ENCODE data around the gene RBM3.

RBM3 gene

GRCh38 chrX:48598614-48599013 lies 24.3 kb downstream of the RBM3 start:
- Histone ChIP-seq H3K9ac (ENCODE audit: low read depth, low read length) (peak overlapping the region; percentile 92), H3K4me2 (ENCODE audit: insufficient read depth, low read length) (peak overlapping the region; percentile 86), H3K79me2 (ENCODE audit: insufficient read depth, low read length) (peaks cover 5% of the 10 kb centered on the region), H4K20me1 (ENCODE audit: insufficient read depth, low read length) (no peaks in the 10 kb centered on the region), H3K27me3 (ENCODE audit: insufficient read depth, low read length, poor library complexity) (no peaks in the 10 kb centered on the region), H3K36me3 (ENCODE audit: insufficient read depth, low read length) (peaks cover 24% of the 10 kb centered on the region), H3K4me3 (ENCODE audit: low read depth in 1 of 2, low read length in 2 of 2) (peak overlapping the region in 1 of 2 experiments; percentile 99; a peak in 2 of 4 replicates), H3K9me3 (ENCODE audit: insufficient read depth, low read length, severe bottlenecking) (no peaks in the 10 kb centered on the region), H3K4me1 (ENCODE audit: insufficient read depth, low read length) (peaks cover 24% of the 10 kb centered on the region), H3K27ac (ENCODE audit: low read length) (peak overlapping the region; percentile 99), H2AFZ (ENCODE audit: low read depth, low read length) (peak overlapping the region; percentile 90)
- no peak for ATAC-seq (ENCODE audit: insufficient read depth, low read depth)
- TF ChIP-seq EZH2 (IDR thresholded peaks at IDR 0.05; ENCODE audit: borderline replicate concordance, low read depth, low read length, severe bottlenecking) (no peak), CTCF (IDR thresholded peaks at IDR 0.05; ENCODE audit: borderline replicate concordance, extremely low read depth, low read length, poor library complexity, severe bottlenecking) (no peak)
- no peak for DNase-seq

GRCh38 chrX:48599341-48599740 lies 25.1 kb downstream of the RBM3 start:
- H3K36me3 ChIP-seq (ENCODE audit: insufficient read depth, low read length), result peaks cover 27% of the 10 kb centered on the region
- no peak overlapping the region for H3K9ac ChIP-seq (ENCODE audit: low read depth, low read length)
- peaks cover 24% of the 10 kb centered on the region for H3K4me1 ChIP-seq (ENCODE audit: insufficient read depth, low read length)
- no peaks in the 10 kb centered on the region for H3K9me3 ChIP-seq (ENCODE audit: insufficient read depth, low read length, severe bottlenecking)
- no peak overlapping the region for H3K27ac ChIP-seq (ENCODE audit: low read length)
- no peak overlapping the region for H2AFZ ChIP-seq (ENCODE audit: low read depth, low read length)
- H4K20me1 ChIP-seq (ENCODE audit: insufficient read depth, low read length), result no peaks in the 10 kb centered on the region
- H3K4me2 ChIP-seq (ENCODE audit: insufficient read depth, low read length), result no peak overlapping the region
- ATAC-seq (ENCODE audit: insufficient read depth, low read depth) (no peak), DNase-seq (no peak)
- TF ChIP-seq EZH2 (IDR thresholded peaks at IDR 0.05; ENCODE audit: borderline replicate concordance, low read depth, low read length, severe bottlenecking), result no peak
- TF ChIP-seq CTCF (IDR thresholded peaks at IDR 0.05; ENCODE audit: borderline replicate concordance, extremely low read depth, low read length, poor library complexity, severe bottlenecking), result no peak
- H3K27me3 ChIP-seq (ENCODE audit: insufficient read depth, low read length, poor library complexity), result no peaks in the 10 kb centered on the region
- H3K4me3 ChIP-seq (ENCODE audit: low read depth in 1 of 2, low read length in 2 of 2), result no peak overlapping the region
- peaks cover 5% of the 10 kb centered on the region for H3K79me2 ChIP-seq (ENCODE audit: insufficient read depth, low read length)

GRCh38 chrX:48600226-48600625 lies 25.9 kb downstream of the RBM3 start:
- Histone ChIP-seq H4K20me1 (ENCODE audit: insufficient read depth, low read length) (no peaks in the 10 kb centered on the region), H3K27me3 (ENCODE audit: insufficient read depth, low read length, poor library complexity) (no peaks in the 10 kb centered on the region), H3K27ac (ENCODE audit: low read length) (no peak overlapping the region), H3K4me3 (ENCODE audit: low read depth in 1 of 2, low read length in 2 of 2) (no peak overlapping the region), H3K4me1 (ENCODE audit: insufficient read depth, low read length) (peaks cover 24% of the 10 kb centered on the region), H3K36me3 (ENCODE audit: insufficient read depth, low read length) (peaks cover 28% of the 10 kb centered on the region), H3K9ac (ENCODE audit: low read depth, low read length) (no peak overlapping the region), H3K9me3 (ENCODE audit: insufficient read depth, low read length, severe bottlenecking) (no peaks in the 10 kb centered on the region), H3K4me2 (ENCODE audit: insufficient read depth, low read length) (no peak overlapping the region), H3K79me2 (ENCODE audit: insufficient read depth, low read length) (peaks cover 5% of the 10 kb centered on the region), H2AFZ (ENCODE audit: low read depth, low read length) (no peak overlapping the region)
- TF ChIP-seq CTCF (IDR thresholded peaks at IDR 0.05; ENCODE audit: borderline replicate concordance, extremely low read depth, low read length, poor library complexity, severe bottlenecking), result no peak
- TF ChIP-seq EZH2 (IDR thresholded peaks at IDR 0.05; ENCODE audit: borderline replicate concordance, low read depth, low read length, severe bottlenecking), result no peak
- no peak for DNase-seq
- ATAC-seq (ENCODE audit: insufficient read depth, low read depth), result no peak

Data from DND-41 (cell line).